GM12872 (cell line): ENCODE measurements around the gene PSMB9.

Source experiments
- TF ChIP-seq, protein P1 (sequence below): IDR thresholded peaks from 3 replicates; pipeline ENCODE4 v1.5.1; 2011; ENCODE audit warnings: low read depth, mild to moderate bottlenecking, low read length, moderate library complexity; ENCODE audit not compliant: insufficient read depth

Gene PSMB9

DNA sequence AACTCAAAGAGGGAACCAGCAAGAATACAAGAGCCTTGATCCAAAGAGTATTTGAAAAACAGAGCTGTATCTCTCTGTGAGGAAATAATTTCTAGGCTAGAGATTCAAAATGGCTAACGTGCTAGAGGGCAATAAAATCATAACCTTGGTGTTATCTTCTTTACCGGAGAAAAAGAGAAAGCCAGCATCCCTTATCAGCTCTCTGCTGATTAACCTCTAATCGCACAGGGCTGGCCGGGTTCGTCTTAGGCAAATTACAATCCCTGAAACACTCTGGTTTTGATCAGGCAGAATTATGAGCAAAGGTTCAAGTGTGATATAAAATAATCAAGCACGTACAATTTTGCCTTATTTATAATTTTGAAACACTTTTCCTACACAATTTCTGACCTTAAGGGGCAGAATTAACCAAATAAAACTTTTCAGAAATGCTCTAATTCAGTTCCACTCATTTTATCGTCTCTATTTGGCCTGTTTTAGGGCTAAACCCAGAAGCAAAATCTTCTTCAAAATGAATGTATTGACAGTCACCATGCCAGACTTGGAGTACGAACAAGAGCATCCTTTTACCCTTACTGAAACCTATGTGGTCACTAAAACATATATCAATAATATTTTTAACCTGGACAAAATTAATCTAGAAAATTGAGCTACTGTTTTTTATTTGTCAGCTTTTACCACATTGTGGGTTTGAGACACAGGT, 13.7 kb downstream of the PSMB9 start:
- TF ChIP-seq, protein P1, sequence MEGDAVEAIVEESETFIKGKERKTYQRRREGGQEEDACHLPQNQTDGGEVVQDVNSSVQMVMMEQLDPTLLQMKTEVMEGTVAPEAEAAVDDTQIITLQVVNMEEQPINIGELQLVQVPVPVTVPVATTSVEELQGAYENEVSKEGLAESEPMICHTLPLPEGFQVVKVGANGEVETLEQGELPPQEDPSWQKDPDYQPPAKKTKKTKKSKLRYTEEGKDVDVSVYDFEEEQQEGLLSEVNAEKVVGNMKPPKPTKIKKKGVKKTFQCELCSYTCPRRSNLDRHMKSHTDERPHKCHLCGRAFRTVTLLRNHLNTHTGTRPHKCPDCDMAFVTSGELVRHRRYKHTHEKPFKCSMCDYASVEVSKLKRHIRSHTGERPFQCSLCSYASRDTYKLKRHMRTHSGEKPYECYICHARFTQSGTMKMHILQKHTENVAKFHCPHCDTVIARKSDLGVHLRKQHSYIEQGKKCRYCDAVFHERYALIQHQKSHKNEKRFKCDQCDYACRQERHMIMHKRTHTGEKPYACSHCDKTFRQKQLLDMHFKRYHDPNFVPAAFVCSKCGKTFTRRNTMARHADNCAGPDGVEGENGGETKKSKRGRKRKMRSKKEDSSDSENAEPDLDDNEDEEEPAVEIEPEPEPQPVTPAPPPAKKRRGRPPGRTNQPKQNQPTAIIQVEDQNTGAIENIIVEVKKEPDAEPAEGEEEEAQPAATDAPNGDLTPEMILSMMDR: no peak

DNA sequence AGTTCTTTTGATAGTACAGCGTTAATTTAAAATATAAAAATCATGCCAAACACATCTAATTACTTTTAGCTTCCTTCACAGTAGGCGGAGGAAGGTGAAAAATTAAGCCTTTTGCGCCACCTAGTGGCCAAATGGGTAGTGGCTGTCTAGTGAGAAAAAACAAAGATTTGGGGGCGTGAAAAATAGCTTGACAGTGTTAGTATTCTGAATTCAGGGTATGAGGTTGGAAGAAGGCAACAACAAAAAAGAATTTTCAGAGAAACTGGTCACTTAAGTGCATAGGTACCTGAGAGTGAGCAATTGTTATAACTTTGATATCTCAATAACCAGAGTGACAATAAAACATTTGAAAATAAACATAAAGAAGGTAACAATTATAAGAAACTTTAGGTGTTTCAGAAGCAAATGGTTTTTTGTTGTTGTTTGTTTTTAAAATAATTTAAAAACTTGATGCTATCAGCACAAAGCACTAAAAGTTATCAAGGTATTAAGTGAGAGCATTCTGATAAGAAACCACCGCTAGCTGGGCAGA, 14.3 kb downstream of the PSMB9 start:
- TF ChIP-seq, protein P1: peak; percentile 71

DNA sequence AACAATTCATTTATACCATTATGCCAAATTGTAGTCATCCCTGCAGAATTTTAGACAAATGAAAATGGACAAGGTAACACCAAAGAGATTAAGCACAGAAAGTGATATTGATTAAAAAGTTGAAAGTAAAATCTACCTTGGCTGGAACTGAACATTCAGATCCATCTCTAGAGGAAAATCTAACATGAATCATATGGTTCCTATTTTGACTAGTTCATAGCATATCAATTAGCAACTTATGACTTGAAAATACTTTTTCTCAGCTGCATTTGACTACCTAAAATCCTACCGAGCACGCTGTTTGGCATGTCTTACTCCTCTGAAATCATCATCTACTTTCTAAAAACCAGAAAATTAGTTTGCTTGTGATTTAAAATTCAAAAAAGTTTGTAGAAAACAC, 22.6 kb downstream of the PSMB9 start:
- TF ChIP-seq, protein P1: no peak

DNA sequence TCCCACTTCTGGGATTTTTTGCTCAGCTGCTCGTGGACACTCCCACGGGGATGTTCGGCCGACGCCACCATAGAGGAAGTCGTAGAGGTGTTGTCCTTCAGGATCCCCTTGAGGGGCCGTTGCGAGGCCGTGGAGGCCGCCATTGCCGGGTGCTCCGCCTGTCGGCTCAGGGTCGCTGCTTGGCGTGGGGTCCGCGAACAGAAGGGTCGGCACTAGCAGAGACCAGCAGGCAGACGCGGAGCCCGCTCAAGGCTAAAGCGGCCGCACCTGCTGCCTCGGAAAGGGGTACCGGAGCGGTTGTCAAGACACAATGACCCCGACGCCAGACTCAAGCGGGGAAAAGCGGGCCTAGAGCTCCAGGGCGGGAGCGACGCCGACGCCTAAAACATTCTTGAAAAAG, 25.7 kb downstream of the PSMB9 start:
- TF ChIP-seq, protein P1: no peak

DNA sequence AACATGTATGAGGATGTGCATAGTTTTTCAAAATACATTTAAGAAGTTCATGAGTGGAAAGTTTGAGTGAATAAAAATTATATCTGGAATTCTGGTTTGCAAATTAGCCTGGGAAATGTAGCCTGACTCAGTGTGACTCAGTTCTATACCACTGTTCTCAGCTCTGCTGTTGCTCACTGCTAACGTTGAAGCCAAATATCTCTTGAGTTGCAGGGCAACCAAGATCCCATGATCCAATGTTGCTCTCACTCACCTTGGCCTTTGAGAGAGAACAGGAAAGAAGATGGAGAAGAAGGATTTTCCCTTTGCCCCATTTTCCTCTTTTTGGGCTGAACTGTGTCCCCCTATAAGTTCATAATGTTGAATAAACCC, 28.9 kb downstream of the PSMB9 start:
- TF ChIP-seq, protein P1: no peak

DNA sequence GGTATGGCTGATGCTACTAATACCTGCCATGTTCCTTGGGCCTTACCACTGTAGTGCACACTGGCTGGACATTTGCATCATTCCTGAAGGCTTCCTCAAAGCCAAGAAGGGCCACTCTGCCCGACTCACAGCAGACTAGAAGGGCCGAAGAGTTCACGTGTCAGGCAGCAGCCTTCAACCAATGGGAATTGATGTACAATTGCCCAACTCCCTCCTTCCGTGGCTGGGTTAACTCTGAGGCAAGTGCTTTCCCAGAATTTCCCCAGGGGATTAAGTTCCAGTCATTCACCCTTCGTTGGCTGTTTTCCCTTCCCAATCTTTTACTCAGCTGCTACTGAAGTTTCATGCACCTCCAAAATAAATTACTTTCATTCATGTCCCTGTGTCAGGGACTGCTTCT, 29.8 kb downstream of the PSMB9 start:
- TF ChIP-seq, protein P1: no peak

DNA sequence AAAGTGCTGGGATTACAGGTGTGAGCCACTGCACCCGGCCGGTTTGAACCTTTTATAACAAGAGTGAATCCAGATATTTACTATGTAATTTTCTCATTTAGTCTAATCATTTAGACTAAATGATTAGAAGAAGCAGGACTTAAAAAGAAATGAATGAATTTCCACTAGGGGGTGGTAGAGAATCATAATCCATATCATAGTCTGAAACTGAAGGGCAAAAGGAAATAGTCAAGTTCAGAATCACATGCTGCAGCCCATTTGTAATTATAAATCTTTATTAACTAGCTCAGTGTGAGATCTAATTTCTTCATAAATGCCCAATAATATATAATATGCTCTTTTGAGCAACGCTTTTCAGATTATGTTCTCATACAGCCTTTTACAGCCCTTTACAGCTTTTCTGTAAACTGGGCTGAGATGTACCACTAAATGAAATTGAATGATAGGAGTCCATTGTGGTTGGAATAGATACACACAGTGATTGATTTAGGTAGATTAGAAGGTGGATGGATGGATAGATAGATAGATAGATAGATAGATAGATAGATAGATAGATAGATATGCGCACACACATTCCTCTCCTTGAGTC, 31.8 kb downstream of the PSMB9 start:
- TF ChIP-seq, protein P1: peak; percentile 43; the same call in 1 of the 3 replicates
